ENCODE measurements around the gene SPRYD7.
"Not testable (repeated sequence)": the region's sequence is repeated elsewhere in the genome, so short reads cannot be mapped to it uniquely, and the experiment has no call there.

The SPRYD7 gene

GRCh38 chr13:49951754-49952535 is 15.8 kb upstream of the SPRYD7 start:
- Histone ChIP-seq H3K27ac (no peak overlapping the region), H3K4me3 (no peak overlapping the region)
- no peak for TF ChIP-seq CTCF (IDR thresholded peaks at IDR 0.05)
- no peak for DNase-seq (ENCODE audit: low spot score)

DNA sequence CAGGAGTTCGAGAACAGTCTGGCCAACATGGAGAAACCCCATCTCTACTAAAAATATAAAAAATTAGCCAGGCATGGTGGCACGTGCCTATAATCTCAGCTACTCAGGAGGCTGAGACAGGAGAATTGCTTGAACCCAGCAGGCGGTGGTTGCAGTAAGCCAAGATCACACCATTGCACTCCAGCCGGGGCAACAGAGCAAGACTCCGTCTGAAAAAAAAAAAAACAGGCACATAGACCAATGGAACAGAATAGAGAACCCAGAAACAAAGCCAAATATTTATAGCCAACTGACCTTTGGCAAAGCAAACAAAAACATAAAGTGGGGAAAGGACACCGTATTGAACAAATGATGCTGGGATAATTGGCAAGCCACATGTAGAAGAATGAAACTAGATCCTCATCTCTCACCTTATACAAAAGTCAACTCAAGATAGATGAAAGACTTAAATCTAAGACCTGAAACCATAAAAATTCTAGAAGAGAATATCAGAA is 12.7 kb upstream of the SPRYD7 start:
- not testable (repeated sequence) for DNase-seq (ENCODE audit: low spot score); H3K27ac ChIP-seq; H3K4me3 ChIP-seq

GRCh38 chr13:49939321-49939720 is 3.2 kb upstream of the SPRYD7 start:
- DNase-seq (ENCODE audit: low spot score) = no peak
- TF ChIP-seq CTCF (IDR thresholded peaks at IDR 0.05) = no peak
- H3K27ac ChIP-seq = no peak overlapping the region
- no peak overlapping the region for H3K4me3 ChIP-seq

DNA sequence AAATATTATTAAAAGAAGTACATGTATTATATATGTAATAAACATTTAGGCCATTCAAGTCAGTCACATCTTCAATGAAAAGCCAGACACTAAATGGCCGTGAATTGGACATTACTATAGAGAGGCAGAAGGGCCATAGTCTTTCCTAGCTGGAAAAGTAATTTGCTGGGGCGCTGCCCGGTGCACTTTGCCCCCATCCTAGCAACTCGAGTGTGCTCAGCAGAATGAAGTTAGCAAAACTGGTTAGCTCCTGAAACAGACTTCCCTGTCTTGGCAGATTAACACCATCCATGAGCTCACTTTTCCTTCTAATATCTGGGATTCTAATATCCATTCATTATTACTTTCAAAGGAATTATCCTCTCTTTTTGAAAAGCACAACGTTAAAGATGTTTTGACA is 2.8 kb upstream of the SPRYD7 start:
- DNase-seq (ENCODE audit: low spot score) = no peak
- H3K27ac ChIP-seq = no peak overlapping the region
- TF ChIP-seq CTCF (IDR thresholded peaks at IDR 0.05) = no peak
- no peak overlapping the region for H3K4me3 ChIP-seq

- Histone ChIP-seq H3K27ac (no peak overlapping the region), H3K4me3 (no peak overlapping the region)
- no peak for TF ChIP-seq CTCF (IDR thresholded peaks at IDR 0.05)
- no peak for DNase-seq (ENCODE audit: low spot score)
Observed at GRCh38 chr13:49938314-49938713, 2.2 kb upstream of the SPRYD7 start.

- Histone ChIP-seq H3K27ac (peak overlapping the region in 1 of 2 donors; percentile 88), H3K4me3 (peak overlapping the region; percentile 86)
- no peak for TF ChIP-seq CTCF (IDR thresholded peaks at IDR 0.05)
- DNase-seq (ENCODE audit: low spot score) = no peak
Observed at GRCh38 chr13:49936968-49937273, 781 bp upstream of the SPRYD7 start.

- H3K4me3 ChIP-seq = peak overlapping the region; percentile 86
- no peak for DNase-seq (ENCODE audit: low spot score)
- peak overlapping the region; percentile 71 to 88 for H3K27ac ChIP-seq
- no peak for TF ChIP-seq CTCF (IDR thresholded peaks at IDR 0.05)
Observed at GRCh38 chr13:49935171-49936074, 717 bp downstream of the SPRYD7 start.
